Measurements from ENCODE around the gene ENOX2.

ENOX2 gene

DNA sequence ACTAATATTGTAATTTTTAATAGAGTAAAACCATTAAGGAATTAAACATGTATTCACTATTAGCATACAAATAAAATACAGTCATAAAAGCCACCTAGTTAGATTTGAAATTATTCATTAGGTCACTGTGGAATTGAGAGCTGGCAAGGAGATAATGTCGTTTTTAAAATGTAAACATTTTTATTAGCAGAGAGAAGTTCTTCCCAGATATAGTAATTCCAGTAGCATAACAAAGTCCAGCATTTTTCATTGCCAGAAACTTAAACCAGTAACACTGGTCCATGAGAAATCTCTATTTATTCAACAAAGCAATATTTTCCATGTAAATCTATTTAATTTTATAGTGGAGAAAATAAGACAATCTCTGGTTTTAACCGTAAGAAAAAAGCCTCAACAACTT, 17.5 kb downstream of the ENOX2 start:
- DNase-seq (ENCODE audit: low read depth in 1 of 2, low spot score in 1 of 2), result no peak

DNA sequence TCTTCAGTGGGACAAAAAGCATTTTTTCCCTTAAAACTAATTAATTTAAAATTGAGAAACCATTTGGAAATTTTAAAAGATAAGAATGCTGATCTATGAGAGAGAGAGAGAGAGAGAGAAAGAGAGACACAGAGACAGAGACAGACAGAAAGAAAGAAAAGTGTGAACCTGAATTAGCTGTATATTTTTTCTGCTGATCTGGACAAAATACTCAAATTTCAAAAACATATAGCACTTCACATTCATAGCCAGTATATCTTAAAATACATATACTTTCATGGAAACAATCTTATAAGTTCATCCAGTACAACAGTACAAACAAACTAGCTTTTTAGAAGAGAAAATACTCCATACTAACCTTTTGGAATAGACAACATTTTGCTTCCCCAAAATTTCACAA, 18.4 kb downstream of the ENOX2 start:
- no peak for DNase-seq (ENCODE audit: low read depth in 1 of 2, low spot score in 1 of 2)

DNA sequence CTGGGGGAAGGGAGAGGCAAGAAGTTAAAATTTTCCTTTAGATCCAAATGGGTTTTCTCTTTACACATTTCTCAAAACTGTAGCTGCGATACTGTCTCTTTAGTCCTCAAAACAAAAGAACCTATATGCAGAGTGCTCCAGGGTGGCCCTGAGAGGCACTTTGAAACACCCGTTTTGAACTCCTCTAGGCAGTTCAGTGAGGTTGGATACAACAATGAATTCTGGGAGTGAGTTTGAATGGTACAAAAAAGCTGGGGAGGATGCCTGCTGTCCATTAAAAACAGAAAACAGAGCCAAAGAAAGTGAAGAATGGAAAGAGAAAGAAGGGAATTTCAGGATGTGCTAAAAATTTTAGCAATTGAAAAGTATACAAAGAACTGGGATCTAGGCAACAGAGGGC, 23.1 kb downstream of the ENOX2 start:
- DNase-seq (ENCODE audit: low read depth in 1 of 2, low spot score in 1 of 2), result no peak

DNA sequence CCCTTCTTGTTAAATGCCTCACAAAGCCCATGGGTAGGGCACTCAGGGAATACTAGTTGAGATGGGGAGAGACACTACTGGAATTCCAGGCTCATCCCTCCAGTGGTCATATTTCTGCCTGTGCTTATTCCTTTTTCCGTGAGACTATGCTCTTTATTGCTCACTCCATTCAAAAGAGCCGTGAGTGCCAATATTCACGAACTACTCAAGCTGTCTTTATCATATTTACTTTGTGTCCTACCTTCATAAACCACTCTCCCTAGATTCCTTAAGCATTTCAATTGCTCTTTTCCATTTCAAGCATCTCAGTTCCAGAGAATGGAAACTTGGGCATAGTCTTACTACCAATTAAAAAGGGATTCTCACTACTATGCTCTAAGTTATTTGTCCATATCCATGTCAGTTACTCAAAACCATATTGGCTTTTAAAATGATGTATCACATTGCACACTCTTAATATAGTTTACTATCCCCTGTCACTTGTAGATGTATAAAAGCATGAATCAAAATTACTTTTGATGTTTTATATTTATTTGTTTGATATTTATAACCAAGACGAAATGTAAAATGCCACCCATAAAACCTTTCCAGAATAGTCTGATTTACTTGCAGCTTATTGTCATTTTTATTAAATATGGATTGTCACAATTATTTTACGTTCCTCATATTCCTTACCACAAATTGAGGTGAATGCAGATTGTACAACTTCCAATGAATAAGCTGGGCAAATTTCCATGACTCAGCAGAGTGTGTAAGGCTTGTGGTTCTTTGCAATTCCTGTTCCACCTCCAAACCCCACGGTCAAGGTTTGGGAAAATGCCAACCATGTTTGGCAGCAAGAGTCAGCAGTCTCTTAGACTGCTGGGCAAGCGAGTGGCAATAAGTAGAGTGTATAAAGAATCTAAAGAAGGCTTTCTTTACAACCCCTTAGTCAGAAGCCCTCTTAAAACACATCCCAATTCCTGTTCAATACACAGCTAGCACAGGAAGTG, 24.4 kb downstream of the ENOX2 start:
- DNase-seq (ENCODE audit: low read depth in 1 of 2, low spot score in 1 of 2), result no peak

- DNase-seq (ENCODE audit: low read depth in 1 of 2, low spot score in 1 of 2), result no peak
Measured at GRCh38 chrX:130877892-130878341, 25.1 kb downstream of the ENOX2 start.

- no peak for DNase-seq (ENCODE audit: low read depth in 1 of 2, low spot score in 1 of 2)
Measured at GRCh38 chrX:130876226-130876625, 26.8 kb downstream of the ENOX2 start.

- no peak for DNase-seq (ENCODE audit: low read depth in 1 of 2, low spot score in 1 of 2)
Measured at GRCh38 chrX:130874751-130875150, 28.3 kb downstream of the ENOX2 start.

DNA sequence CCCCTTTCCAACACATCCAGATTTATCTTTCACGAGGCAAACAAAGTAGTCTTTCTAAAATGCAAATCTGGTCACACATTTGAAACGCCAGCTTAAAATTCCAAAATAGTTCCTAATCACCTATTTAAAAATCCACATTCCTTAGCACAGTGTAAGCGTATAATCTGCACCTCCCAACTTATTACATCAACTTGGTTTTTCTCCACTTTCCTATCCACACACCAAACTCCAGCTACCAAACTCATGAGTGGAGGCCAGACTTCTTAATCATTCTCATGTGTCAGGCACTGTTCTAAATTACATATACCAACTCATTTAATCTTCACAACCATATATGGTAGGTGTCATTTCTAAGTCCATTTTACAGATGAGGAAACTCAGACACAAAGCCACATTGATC, 33.8 kb downstream of the ENOX2 start:
- no peak for DNase-seq (ENCODE audit: low read depth in 1 of 2, low spot score in 1 of 2)

DNA sequence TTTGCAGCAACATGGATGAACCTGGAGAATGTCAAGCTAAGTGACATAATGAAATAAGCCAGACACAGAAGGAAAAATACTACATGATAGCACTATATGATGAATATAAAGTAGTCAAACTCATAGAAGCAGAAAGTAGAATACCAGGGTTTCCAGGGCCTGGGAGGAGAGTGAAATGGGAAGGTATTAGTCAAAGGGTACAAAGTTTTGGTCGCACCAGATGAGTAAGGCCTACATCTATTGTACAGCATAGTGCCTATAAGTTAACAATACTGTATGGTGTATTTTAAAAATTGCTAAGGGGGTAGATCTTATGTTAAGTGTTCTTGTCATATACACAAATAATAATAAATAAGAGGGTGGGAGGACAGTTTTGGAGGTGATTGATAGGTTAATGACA, 41.5 kb downstream of the ENOX2 start:
- DNase-seq (ENCODE audit: low read depth in 1 of 2, low spot score in 1 of 2), result no peak

DNA sequence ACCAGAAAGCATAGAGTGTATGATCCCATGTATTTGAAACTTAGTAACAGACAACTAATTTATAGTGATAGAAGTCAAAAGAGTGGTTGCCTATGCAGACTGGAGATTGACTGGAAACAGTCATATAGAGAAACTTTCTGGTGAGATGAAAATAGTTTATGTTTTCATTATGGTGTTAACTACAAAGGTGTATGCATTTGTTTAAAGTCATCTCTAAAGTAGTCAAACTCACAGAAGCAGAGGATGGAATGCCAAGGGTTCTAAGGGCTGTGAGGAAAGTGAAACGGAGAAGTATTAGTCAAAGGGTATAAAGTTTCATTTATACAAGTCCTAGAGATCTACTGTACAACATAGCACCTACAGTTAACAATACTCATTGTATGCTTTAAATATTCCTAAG, 45.8 kb downstream of the ENOX2 start:
- DNase-seq (ENCODE audit: low read depth in 1 of 2, low spot score in 1 of 2), result no peak

GRCh38 chrX:130851569-130851968, 51.4 kb downstream of the ENOX2 start:
- DNase-seq (ENCODE audit: low read depth in 1 of 2, low spot score in 1 of 2), result no peak

- no peak for DNase-seq (ENCODE audit: low read depth in 1 of 2, low spot score in 1 of 2)
Measured at GRCh38 chrX:130848763-130849162, 54.2 kb downstream of the ENOX2 start.

- no peak for DNase-seq (ENCODE audit: low read depth in 1 of 2, low spot score in 1 of 2)
Measured at GRCh38 chrX:130846746-130847145, 56.3 kb downstream of the ENOX2 start.

GRCh38 chrX:130841776-130842175, 61.2 kb downstream of the ENOX2 start:
- no peak for DNase-seq (ENCODE audit: low read depth in 1 of 2, low spot score in 1 of 2)

- no peak for DNase-seq (ENCODE audit: low read depth in 1 of 2, low spot score in 1 of 2)
Measured at GRCh38 chrX:130840345-130840744, 62.7 kb downstream of the ENOX2 start.

GRCh38 chrX:130836447-130836846, 66.6 kb downstream of the ENOX2 start:
- DNase-seq (ENCODE audit: low read depth in 1 of 2, low spot score in 1 of 2), result no peak

DNA sequence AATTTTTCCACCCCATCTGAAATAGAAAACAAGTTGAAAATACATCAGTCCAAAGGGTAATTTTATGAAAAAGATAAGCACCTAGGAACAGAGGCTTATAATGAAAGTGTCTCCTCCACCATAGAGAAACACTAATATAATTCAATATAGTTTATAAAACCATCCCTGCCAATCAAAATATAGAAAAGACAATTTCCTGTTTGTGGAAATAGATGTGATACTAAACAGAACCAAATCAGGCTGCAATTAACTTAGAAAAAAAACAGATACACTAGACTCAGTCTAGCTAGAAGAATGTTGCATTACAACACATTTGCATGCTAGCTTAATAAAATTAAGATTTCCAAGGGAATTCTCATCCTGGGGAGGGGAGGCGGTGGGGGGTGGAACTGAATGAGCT, 68.2 kb downstream of the ENOX2 start:
- no peak for DNase-seq (ENCODE audit: low read depth in 1 of 2, low spot score in 1 of 2)

DNA sequence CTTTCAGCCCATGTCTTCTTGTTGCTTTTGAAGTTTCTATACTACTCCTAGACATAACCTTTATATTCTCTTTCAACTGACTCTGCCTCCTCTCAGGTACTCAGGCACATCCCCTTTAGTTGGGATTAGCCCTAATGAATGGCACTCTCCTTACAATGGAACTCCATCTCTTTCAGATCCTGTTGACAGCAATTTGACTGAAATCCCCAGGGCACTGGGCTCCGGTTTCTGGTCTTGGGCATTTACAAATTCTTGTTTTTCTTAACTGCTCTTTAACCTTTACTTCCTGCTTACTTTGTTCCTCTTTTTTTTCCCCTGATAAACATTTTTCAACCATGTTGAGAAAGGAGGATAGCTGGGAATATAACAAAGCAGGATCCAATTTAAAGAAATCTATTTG, 68.9 kb downstream of the ENOX2 start:
- no peak for DNase-seq (ENCODE audit: low read depth in 1 of 2, low spot score in 1 of 2)

GRCh38 chrX:130831347-130831722, 71.7 kb downstream of the ENOX2 start:
- no peak for DNase-seq (ENCODE audit: low read depth in 1 of 2, low spot score in 1 of 2)

GRCh38 chrX:130830599-130831346, 72.2 kb downstream of the ENOX2 start:
- no peak for DNase-seq (ENCODE audit: low read depth in 1 of 2, low spot score in 1 of 2)

DNA sequence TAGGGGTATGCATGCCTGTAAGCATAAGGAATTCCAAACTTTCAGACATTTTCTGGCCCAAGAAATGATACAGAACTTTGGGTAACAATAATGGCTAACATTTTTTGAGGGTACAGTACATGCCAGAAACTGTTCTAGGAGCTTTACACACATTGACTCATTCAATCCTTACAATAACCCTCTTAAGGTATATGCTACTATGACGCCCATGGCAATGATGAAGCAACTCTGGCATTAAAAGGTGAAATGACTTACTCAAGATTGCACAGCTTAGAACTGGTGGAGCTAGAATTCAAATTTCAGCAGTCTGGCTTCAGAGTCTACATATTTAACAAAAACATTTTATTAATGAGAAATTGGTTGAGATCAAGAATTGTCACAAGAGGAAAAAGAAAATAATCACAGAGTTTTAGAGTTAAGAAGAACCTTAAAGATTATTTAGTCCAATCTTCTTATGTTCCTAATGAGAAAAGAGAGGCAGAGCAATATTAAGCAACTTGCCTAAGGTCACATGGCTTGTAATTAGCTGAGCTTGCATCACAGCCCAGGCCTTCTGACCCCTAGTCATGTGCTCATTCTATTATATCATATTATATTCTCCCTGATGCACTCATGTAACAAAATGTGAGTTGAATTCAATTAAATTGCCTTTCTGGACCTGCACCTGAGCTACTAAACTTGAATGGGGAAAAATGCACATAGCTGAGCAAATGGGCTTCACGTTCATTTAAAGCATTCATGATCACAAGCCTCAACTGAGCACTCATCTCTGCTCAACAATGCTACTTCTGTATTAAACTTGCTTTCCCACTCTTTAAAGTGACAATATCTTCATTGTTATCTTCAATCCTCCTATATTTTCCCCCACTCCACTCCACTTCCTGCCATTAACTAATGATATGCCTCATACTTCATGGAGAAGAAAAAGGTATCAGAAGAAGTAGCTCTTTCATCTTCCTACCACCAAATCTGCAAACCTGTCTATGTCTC, 73.2 kb downstream of the ENOX2 start:
- no peak for DNase-seq (ENCODE audit: low read depth in 1 of 2, low spot score in 1 of 2)
